GM21786 (cell line): ENCODE measurements around the gene C12orf57.
A peak's percentile ranks its signal among the peaks of the same experiment; 100 is the strongest.

Experiments
- ATAC-seq: cut with Tn5 transposase; IDR thresholded peaks from one replicate; pipeline ENCODE4 v1.9.1; 2021; ENCODE audit not compliant: unreplicated experiment

The C12orf57 gene

GRCh38 chr12:6963016-6963731 lies 19.4 kb downstream of the C12orf57 start:
- ATAC-seq, result no peak

DNA sequence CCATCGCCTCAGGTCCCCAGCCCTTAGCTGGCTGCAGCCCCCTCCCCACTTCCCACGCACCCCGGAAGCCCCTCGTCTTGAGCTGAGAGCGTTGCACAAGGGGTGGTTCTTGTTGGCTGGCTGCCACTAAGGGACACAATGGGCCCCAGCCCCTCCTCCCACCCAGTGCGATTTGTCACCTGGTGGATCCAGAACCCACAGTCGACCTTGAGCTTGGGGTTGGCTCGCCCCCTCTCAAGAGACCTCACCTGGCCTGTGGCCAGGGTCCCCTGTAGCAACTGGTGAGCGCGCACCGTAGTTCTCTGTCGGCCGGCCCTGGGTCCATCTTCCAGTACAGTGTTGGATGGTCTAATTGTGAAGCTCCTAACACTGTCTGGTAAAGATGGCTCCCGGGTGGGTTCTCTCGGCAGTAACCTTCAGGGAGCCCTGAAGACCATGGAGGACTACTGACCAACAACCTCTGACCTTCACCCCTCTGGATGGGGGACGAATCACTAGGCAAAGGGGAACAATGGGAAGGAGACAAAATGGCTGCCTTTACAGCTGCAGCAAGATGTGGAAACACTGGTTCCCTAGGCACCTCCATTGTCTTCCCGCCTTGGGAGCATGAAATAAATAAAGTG lies 20.1 kb downstream of the C12orf57 start:
- ATAC-seq, result no peak

GRCh38 chr12:6964605-6965025 lies 20.8 kb downstream of the C12orf57 start:
- ATAC-seq, result no peak

DNA sequence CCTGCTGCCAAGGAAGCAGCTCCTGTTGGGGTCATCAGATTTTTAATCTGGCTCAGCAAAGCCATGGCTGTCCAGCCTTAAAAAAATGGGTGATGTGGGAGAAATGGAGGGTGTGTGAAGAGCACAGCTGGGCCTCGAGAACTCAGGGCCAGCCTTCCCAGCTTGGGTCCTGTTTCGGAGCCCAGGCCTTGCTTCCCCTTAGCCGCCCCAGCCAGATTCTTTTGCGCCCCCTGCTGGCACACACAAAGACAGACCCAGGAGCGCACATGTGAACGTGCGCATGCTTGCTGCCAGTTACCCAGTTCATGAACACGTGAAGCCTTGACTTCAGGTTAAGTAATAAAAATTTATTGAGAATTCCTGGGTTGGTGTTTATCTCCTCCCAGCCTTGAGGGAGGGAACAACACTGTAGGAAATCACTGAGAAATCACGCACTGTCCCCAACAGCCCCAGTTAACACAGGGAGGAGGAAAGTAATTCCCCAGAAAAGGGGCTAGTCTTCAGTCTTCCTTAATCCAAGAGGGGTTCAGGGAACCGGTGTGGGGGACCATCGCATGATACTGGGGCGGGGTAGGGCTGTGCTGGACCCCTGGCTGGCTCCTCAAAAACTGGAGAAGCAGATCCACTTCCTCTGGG lies 21.3 kb downstream of the C12orf57 start:
- peak; percentile 50 for ATAC-seq

GRCh38 chr12:6965714-6966113 lies 21.9 kb downstream of the C12orf57 start:
- ATAC-seq, result no peak

DNA sequence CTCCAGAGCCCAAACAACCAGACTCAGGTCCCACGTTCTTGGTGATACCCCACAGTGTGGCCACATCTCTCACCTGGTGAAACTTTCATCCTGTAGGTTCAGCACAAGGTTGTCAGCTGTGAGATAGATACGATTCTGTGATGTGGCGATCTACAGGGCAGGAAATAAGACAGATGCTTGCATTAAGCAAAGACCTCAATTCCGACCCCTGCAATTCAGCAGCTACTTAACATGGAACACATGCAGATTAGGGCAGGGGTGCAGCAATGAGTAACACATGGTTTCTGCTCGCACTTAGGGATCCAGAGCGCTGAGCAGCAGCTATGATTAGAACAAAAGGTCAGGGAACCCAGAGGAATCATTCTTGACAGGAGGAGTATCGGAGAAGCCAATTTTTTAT lies 22.5 kb downstream of the C12orf57 start:
- ATAC-seq, result no peak

DNA sequence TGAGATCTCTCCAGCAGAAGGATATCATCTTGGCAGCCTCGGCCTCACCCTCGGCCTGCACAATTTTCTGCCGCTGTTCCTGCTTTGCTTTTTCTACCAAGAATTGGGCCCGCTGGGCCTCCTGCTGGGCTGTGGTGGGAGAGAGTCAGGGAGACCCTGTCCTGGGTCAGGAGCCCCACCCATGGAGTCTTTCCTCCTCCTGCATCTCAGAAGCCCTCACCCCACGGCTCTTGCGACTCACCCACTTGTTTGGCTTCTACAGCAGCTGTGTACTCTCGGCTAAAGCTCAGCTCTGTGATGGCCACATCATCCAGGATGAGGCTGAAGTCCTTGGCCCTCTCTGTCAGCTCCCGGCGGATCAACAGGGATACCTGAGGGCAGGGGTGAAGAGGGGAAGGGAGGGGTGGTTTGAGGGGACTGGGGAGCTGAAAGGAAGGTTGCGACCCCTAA lies 23.9 kb downstream of the C12orf57 start:
- no peak for ATAC-seq

DNA sequence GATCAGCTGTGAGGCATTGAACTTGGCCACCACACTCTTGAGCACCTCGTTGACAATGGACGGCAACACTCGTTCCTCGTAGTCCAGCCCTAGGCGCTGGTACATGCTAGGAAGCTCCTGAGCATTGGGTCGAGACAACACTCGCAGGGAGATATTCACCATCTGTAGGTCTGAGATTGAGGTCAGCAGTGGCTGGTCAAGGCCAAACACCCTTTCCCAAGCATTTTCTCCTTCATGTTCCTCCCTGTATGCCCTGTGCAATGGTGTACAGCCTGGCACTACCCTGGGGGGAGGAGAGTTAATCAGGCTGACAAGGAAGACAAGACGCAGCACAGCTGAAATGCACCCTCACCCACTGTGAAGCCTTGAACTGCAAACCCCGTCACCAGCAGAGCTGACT lies 24.6 kb downstream of the C12orf57 start:
- no peak for ATAC-seq

- ATAC-seq, result peak; percentile 20
Observed at GRCh38 chr12:6970096-6970527, 26.3 kb downstream of the C12orf57 start.

GRCh38 chr12:6974180-6974579 lies 30.4 kb downstream of the C12orf57 start:
- ATAC-seq, result no peak

- ATAC-seq, result no peak
Observed at GRCh38 chr12:6975297-6976032, 31.6 kb downstream of the C12orf57 start.

GRCh38 chr12:6977653-6978052 lies 33.8 kb downstream of the C12orf57 start:
- ATAC-seq, result no peak

GRCh38 chr12:6978188-6978587 lies 34.4 kb downstream of the C12orf57 start:
- ATAC-seq, result no peak

DNA sequence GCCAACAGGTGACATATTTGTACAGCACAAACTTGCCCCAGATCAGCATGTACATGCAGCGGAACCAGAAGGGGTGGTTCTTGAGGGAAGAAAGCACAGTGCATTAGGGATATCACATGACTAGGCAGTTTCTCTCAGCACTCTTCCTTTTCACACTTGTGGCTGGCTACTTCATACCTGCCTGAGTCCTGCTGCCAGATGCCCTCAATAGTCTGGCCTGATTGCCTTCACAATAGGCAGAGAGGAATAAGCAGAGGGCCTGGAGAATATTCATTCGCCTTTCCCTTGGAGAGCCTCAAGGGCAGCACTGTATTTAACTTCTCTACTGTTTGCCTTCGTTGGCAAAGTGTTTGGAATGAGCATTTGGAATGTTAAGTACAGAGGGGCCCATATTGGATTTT lies 34.8 kb downstream of the C12orf57 start:
- ATAC-seq, result no peak

DNA sequence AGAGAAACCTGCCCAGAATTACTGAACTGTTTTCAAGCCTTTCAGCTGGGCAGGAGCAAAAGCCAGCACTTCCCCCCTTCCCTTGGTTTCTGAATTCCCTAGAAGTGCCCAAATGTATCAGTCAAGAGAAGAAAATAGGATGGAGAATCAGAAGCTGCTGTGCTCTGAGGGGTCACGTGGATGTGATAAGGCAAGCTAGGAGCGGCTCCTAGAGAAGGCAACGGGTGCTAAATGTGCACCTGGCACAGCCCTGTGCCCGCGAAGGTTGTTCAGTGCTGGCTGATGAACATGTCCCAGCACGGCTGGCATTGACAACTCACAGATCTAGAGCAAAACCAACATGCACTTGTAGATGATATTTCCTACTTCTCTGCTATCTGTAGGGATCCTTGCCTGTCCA lies 35.2 kb downstream of the C12orf57 start:
- no peak for ATAC-seq

DNA sequence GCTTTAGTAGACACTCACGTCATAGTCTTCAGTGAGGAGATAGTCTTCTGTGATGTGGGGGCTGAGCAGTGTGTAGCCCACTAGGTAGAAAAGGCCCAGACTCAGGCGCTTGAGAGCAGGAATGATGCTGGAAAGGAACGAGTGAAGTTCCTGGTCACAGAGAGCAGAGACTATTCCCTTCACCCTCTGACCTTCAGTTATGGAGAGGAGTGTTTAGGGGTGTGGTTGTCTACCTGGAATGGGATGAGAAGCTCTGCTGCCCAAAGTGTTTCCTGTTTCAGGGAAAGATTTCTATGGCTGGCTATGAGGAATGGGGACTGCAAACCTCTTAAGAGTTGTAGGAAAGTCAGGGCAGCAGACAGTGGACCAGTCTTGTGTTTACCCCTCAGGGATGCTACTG lies 35.6 kb downstream of the C12orf57 start:
- ATAC-seq, result no peak

- no peak for ATAC-seq
Observed at GRCh38 chr12:6980075-6980474, 36.3 kb downstream of the C12orf57 start.

GRCh38 chr12:6980740-6981139 lies 36.9 kb downstream of the C12orf57 start:
- no peak for ATAC-seq

GRCh38 chr12:6981152-6982052 lies 37.6 kb downstream of the C12orf57 start:
- no peak for ATAC-seq

GRCh38 chr12:6982532-6982931 lies 38.7 kb downstream of the C12orf57 start:
- no peak for ATAC-seq
